ENCODE measurements around the gene SIDT1.

GRCh38 chr3:113560831-113561623, 28.7 kb downstream of the SIDT1 start:
- TF ChIP-seq, protein P1, sequence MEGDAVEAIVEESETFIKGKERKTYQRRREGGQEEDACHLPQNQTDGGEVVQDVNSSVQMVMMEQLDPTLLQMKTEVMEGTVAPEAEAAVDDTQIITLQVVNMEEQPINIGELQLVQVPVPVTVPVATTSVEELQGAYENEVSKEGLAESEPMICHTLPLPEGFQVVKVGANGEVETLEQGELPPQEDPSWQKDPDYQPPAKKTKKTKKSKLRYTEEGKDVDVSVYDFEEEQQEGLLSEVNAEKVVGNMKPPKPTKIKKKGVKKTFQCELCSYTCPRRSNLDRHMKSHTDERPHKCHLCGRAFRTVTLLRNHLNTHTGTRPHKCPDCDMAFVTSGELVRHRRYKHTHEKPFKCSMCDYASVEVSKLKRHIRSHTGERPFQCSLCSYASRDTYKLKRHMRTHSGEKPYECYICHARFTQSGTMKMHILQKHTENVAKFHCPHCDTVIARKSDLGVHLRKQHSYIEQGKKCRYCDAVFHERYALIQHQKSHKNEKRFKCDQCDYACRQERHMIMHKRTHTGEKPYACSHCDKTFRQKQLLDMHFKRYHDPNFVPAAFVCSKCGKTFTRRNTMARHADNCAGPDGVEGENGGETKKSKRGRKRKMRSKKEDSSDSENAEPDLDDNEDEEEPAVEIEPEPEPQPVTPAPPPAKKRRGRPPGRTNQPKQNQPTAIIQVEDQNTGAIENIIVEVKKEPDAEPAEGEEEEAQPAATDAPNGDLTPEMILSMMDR (conservative IDR thresholded peaks at IDR 0.05 in 1 of 2, IDR thresholded peaks at IDR 0.05 in 1 of 2; ENCODE audit: low read depth in 1 of 2, low read length in 2 of 2), result no peak
- TF ChIP-seq EZH2 (IDR thresholded peaks at IDR 0.05; ENCODE audit: low read length, missing control alignments), result no peak

All from fibroblast of lung (primary cell).